Caco-2 (cell line): ENCODE results near the gene OR10H4. TPM values are rescaled to one million over a fixed set of nuclear protein-coding genes. Genes with fewer than 3 reads are reported as not detected.
"Not testable (repeated sequence)": the region's sequence is repeated elsewhere in the genome, so short reads cannot be mapped to it uniquely, and the experiment has no call there.

Experiments
- BruUV-seq: library from RNA; stranded (reverse); fragments of 400-500 nt; replicated peaks from 2 replicates; lab custom pipeline; 2021; lab: Mats Ljungman, UMichigan
- CTCF ChIA-PET: fragments of 300-600 bp; sonication (Branson Sonifier 250); formaldehyde crosslinking; loops from one replicate; lab custom pipeline; 2022; ENCODE audit warnings: antibody characterized with exemption; lab: Charles Lee
- POLR2A ChIA-PET: fragments of 300-600 bp; sonication (Branson Sonifier 250); formaldehyde crosslinking; loops from one replicate; lab custom pipeline; 2022; ENCODE audit warnings: antibody characterized with exemption; lab: Charles Lee
- DNase-seq, 2 experiments: peaks; one replicate each; pipeline versions ENCODE4 v3.0.0 to v3.0.0-alpha.2; 2020 to 2022
- H3K27me3 ChIP-seq: replicated peaks from 2 replicates; pipeline ENCODE4 v1.6.0; 2011; ENCODE audit warnings: low read length; ENCODE audit not compliant: control insufficient read depth, insufficient read depth
- H3K36me3 ChIP-seq: 2 replicates; pipeline ENCODE4 v1.5.1; 2011; ENCODE audit warnings: low read length; ENCODE audit not compliant: control insufficient read depth, insufficient read depth
- H3K4me1 ChIP-seq: fragments of 250-450 bp; sonication (Bioruptor Pico); 2 replicates; pipeline ENCODE4 v1.5.1; 2020; ENCODE audit warnings: mild to moderate bottlenecking
- H3K4me3 ChIP-seq: 2 replicates; pipeline ENCODE4 v1.5.1; 2011; ENCODE audit warnings: low read depth, mild to moderate bottlenecking, control low read depth, low read length
- H3K9me3 ChIP-seq: fragments of 250-450 bp; sonication (Bioruptor Pico); 2 replicates; pipeline ENCODE4 v1.5.1; 2020; ENCODE audit warnings: mild to moderate bottlenecking, moderate library complexity
- H3K27ac Mint-ChIP-seq: one replicate; pipeline ENCODE4 v1.8.0; 2022; ENCODE audit warnings: mixed read lengths; ENCODE audit not compliant: unreplicated experiment
- H3K27me3 Mint-ChIP-seq: one replicate; pipeline ENCODE4 v1.8.0; 2022; ENCODE audit warnings: mixed read lengths; ENCODE audit not compliant: insufficient read depth, unreplicated experiment
- H3K36me3 Mint-ChIP-seq: one replicate; pipeline ENCODE4 v1.8.0; 2022; ENCODE audit warnings: mild to moderate bottlenecking, mixed read lengths; ENCODE audit not compliant: insufficient read depth, unreplicated experiment
- H3K4me1 Mint-ChIP-seq: one replicate; pipeline ENCODE4 v1.8.0; 2022; ENCODE audit warnings: low read depth, mixed read lengths; ENCODE audit not compliant: unreplicated experiment
- H3K4me3 Mint-ChIP-seq: one replicate; pipeline ENCODE4 v1.8.0; 2022; ENCODE audit warnings: mild to moderate bottlenecking, moderate library complexity, mixed read lengths; ENCODE audit not compliant: unreplicated experiment
- H3K9me3 Mint-ChIP-seq: one replicate; pipeline ENCODE4 v1.8.0; 2022; ENCODE audit warnings: mixed read lengths; ENCODE audit not compliant: unreplicated experiment
- CTCF ChIP-seq, 2 experiments: fragments of 200-600 bp in 1 of 2; IDR thresholded peaks; 1 replicate in 1 of 2; 2 replicates in 1 of 2; pipeline versions ENCODE4 v1.5.1 to v1.8.0; 2011 to 2022; ENCODE audit warnings: antibody characterized with exemption in 1 of 2, control low read depth in 1 of 2, inconsistent platforms in 1 of 2, low read depth in 1 of 2, low read length in 1 of 2, mild to moderate bottlenecking in 1 of 2, moderate library complexity in 1 of 2; ENCODE audit not compliant: insufficient read depth in 1 of 2, severe bottlenecking in 1 of 2, unreplicated experiment in 1 of 2
- intact Hi-C: fragments of 100-400 bp; cut with micrococcal nuclease; formaldehyde crosslinking; loops from one replicate; pipeline ENCODE4 v1.10.0; 2022; ENCODE audit not compliant: unreplicated experiment
- total RNA-seq: library from RNA; stranded (reverse); gene quantifications from 2 replicates; pipeline ENCODE4 v1.2.3, GENCODE V29; 2022

OR10H4 gene
- total RNA-seq, 1 experiment from 2014 or later, result not detected

GRCh38 chr19:15976836-15977689 lies 28.3 kb downstream of the OR10H4 start:
- peaks cover 10% of the 10 kb centered on the region for H3K9me3 ChIP-seq
- peaks cover 5% of the 10 kb centered on the region for H3K36me3 Mint-ChIP-seq
- no peak overlapping the region for H3K4me3 ChIP-seq
- no peak for TF ChIP-seq CTCF (IDR thresholded peaks at IDR 0.05; ENCODE audit: insufficient read depth in 1 of 2, low read depth in 1 of 2, low read length in 1 of 2, severe bottlenecking in 1 of 2, unreplicated experiment in 1 of 2)
- H3K4me1 Mint-ChIP-seq, result peaks cover 9% of the 10 kb centered on the region
- H3K9me3 Mint-ChIP-seq, result peaks cover 16% of the 10 kb centered on the region
- ChIA-PET CTCF (no interaction called here), POLR2A (no interaction called here)
- no peak overlapping the region for H3K27ac Mint-ChIP-seq
- H3K27me3 ChIP-seq, result no peaks in the 10 kb centered on the region
- BruUV-seq, result no TSS peak
- no peaks in the 10 kb centered on the region for H3K36me3 ChIP-seq
- peaks cover 3% of the 10 kb centered on the region for H3K27me3 Mint-ChIP-seq
- intact Hi-C loops, result no loop called here
- H3K4me1 ChIP-seq, result no peaks in the 10 kb centered on the region
- no peak overlapping the region for H3K4me3 Mint-ChIP-seq
- DNase-seq, result no peak

DNA sequence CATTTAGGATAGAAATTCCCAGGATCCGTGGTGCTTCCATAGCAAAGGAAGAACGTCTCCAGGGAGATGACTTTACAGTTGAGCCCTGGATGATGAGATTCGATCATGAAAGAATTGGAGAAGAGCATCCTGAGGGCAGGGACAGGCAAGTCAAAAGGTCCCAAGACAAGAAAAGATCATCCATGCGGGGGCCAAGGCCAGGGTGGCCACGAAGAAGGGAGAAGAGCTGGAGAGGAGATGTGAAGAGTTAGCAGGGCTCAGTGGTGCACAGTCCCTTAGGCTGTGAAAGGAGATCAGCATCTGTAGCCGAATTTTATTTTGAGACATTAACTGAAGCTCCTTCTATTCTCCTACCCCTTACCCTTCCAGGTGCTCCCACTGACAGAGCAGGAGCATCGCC lies 28.9 kb downstream of the OR10H4 start:
- Histone ChIP-seq H3K4me1 (no peaks in the 10 kb centered on the region), H3K36me3 (no peaks in the 10 kb centered on the region), H3K27me3 (no peaks in the 10 kb centered on the region), H3K9me3 (peaks cover 13% of the 10 kb centered on the region), H3K4me3 (no peak overlapping the region)
- Mint-ChIP-seq H3K27me3 (peaks cover 3% of the 10 kb centered on the region), H3K4me3 (no peak overlapping the region), H3K27ac (no peak overlapping the region), H3K4me1 (peaks cover 9% of the 10 kb centered on the region), H3K9me3 (peaks cover 22% of the 10 kb centered on the region), H3K36me3 (peaks cover 5% of the 10 kb centered on the region)
- CTCF ChIA-PET, result no interaction called here
- no peak for TF ChIP-seq CTCF (IDR thresholded peaks at IDR 0.05; ENCODE audit: insufficient read depth in 1 of 2, low read depth in 1 of 2, low read length in 1 of 2, severe bottlenecking in 1 of 2, unreplicated experiment in 1 of 2)
- DNase-seq, result no peak
- BruUV-seq, result no TSS peak
- intact Hi-C loops, result no loop called here
- POLR2A ChIA-PET, result no interaction called here

GRCh38 chr19:15979293-15979692 lies 30.5 kb downstream of the OR10H4 start:
- BruUV-seq, result no TSS peak
- no peaks in the 10 kb centered on the region for H3K27me3 ChIP-seq
- Mint-ChIP-seq H3K27ac (no peak overlapping the region), H3K36me3 (peaks cover 5% of the 10 kb centered on the region), H3K27me3 (peaks cover 3% of the 10 kb centered on the region), H3K9me3 (peaks cover 31% of the 10 kb centered on the region), H3K4me3 (no peak overlapping the region), H3K4me1 (peaks cover 9% of the 10 kb centered on the region)
- no peak overlapping the region for H3K4me3 ChIP-seq
- ChIA-PET POLR2A (no interaction called here), CTCF (no interaction called here)
- H3K36me3 ChIP-seq, result no peaks in the 10 kb centered on the region
- no peaks in the 10 kb centered on the region for H3K4me1 ChIP-seq
- no peak for DNase-seq
- TF ChIP-seq CTCF (IDR thresholded peaks at IDR 0.05; ENCODE audit: insufficient read depth in 1 of 2, low read depth in 1 of 2, low read length in 1 of 2, severe bottlenecking in 1 of 2, unreplicated experiment in 1 of 2), result no peak
- peaks cover 13% of the 10 kb centered on the region for H3K9me3 ChIP-seq
- intact Hi-C loops, result no loop called here

DNA sequence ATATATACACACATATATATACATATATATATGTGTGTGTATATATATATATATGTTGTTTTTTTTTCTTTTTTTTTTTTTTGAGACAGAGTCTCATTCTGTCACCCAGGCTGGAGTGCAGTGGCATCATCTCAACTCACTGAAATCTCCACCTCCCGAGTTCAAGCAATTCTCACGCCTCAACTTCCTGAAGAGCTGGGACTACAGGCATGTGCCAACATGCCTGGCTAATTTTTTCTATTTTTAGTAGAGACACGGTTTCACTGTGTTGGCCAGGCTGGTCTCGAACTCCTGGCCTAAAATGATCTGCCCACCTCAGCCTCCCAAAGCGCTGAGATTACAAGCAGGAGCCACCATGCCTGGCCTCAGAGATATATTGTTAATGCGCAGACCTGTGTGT lies 37.0 kb downstream of the OR10H4 start:
- H3K4me1 ChIP-seq, H3K4me3 Mint-ChIP-seq, H3K4me1 Mint-ChIP-seq, H3K27me3 ChIP-seq, H3K27ac Mint-ChIP-seq, H3K4me3 ChIP-seq, H3K36me3 Mint-ChIP-seq, DNase-seq, CTCF ChIA-PET, H3K36me3 ChIP-seq, intact Hi-C loops, POLR2A ChIA-PET, H3K27me3 Mint-ChIP-seq, BruUV-seq, H3K9me3 ChIP-seq: not testable (repeated sequence)
- peaks cover 18% of the 10 kb centered on the region for H3K9me3 Mint-ChIP-seq
